GM23338 (cell line): ENCODE data around the gene ERCC5. TPM values are rescaled to one million over a fixed set of nuclear protein-coding genes. Genes with fewer than 3 reads are reported as not detected.

ENCODE experiments used
- ATAC-seq: fragments of 200-7000 bp; cut with Tn5 transposase; 3 replicates; pipeline ENCODE4 v1.9.1; 2020
- DNase-seq: peaks from one replicate; pipeline ENCODE4 v3.0.0-alpha.2; 2015; ENCODE audit warnings: low spot score
- H2AFZ ChIP-seq: fragments of 200-600 bp; sonication (generic); 2 replicates; pipeline ENCODE4 v1.8.0; 2016; ENCODE audit warnings: antibody characterized with exemption, mild to moderate bottlenecking, moderate library complexity
- H3F3A ChIP-seq: fragments of 200-600 bp; sonication (generic); replicated peaks from 2 replicates; pipeline ENCODE4 v1.8.0; 2017; ENCODE audit warnings: antibody characterized with exemption, mixed run types, low read depth
- H3K27ac ChIP-seq: fragments of 200-600 bp; sonication (generic); 2 replicates; pipeline ENCODE4 v1.6.1; 2016; ENCODE audit warnings: low read depth
- H3K27me3 ChIP-seq: fragments of 200-600 bp; sonication (generic); 2 replicates; pipeline ENCODE4 v1.8.0; 2016; ENCODE audit warnings: mild to moderate bottlenecking, mixed run types, moderate library complexity; ENCODE audit not compliant: insufficient read depth
- H3K36me3 ChIP-seq: fragments of 200-600 bp; sonication (generic); 2 replicates; pipeline ENCODE4 v1.8.0; 2016; ENCODE audit warnings: mild to moderate bottlenecking; ENCODE audit not compliant: insufficient read depth
- H3K4me1 ChIP-seq: fragments of 200-600 bp; sonication (generic); 2 replicates; pipeline ENCODE4 v1.8.0; 2016; ENCODE audit warnings: mild to moderate bottlenecking, moderate library complexity; ENCODE audit not compliant: insufficient read depth
- H3K4me2 ChIP-seq: fragments of 200-600 bp; sonication (generic); 2 replicates; pipeline ENCODE4 v1.7.1; 2017; ENCODE audit warnings: mixed run types
- H3K4me3 ChIP-seq: fragments of 200-600 bp; sonication (generic); 2 replicates; pipeline ENCODE4 v1.6.1; 2016; ENCODE audit warnings: mixed run types
- H3K79me2 ChIP-seq: fragments of 200-600 bp; sonication (generic); replicated peaks from 2 replicates; pipeline ENCODE4 v1.8.0; 2017; ENCODE audit warnings: mild to moderate bottlenecking; ENCODE audit not compliant: insufficient read depth
- H3K9me2 ChIP-seq: fragments of 200-600 bp; sonication (generic); 2 replicates; pipeline ENCODE4 v1.8.0; 2017; ENCODE audit not compliant: insufficient read depth
- H4K20me1 ChIP-seq: fragments of 200-600 bp; sonication (generic); replicated peaks from 2 replicates; pipeline ENCODE4 v1.8.0; 2017; ENCODE audit warnings: mild to moderate bottlenecking; ENCODE audit not compliant: insufficient read depth
- H3K27ac Mint-ChIP-seq: 2 replicates; pipeline ENCODE4 v1.8.0; 2020; ENCODE audit warnings: inconsistent platforms, mild to moderate bottlenecking, moderate library complexity, mixed read lengths
- H3K27me3 Mint-ChIP-seq: 3 replicates; pipeline ENCODE4 v1.8.0; 2022; ENCODE audit warnings: low read depth, mild to moderate bottlenecking, moderate library complexity, mixed read lengths, inconsistent platforms; ENCODE audit not compliant: insufficient read depth, poor library complexity
- H3K36me3 Mint-ChIP-seq: 3 replicates; pipeline ENCODE4 v1.8.0; 2021; ENCODE audit warnings: low read depth, mild to moderate bottlenecking, inconsistent platforms, moderate library complexity, mixed read lengths
- H3K4me1 Mint-ChIP-seq: 3 replicates; pipeline ENCODE4 v1.8.0; 2020; ENCODE audit warnings: mild to moderate bottlenecking, inconsistent platforms, mixed read lengths
- H3K4me3 Mint-ChIP-seq: 3 replicates; pipeline ENCODE4 v1.8.0; 2021; ENCODE audit warnings: moderate library complexity, mild to moderate bottlenecking, inconsistent platforms, mixed read lengths
- H3K9me3 Mint-ChIP-seq: 3 replicates; pipeline ENCODE4 v1.8.0; 2020; ENCODE audit warnings: moderate library complexity, mild to moderate bottlenecking, inconsistent platforms, mixed read lengths
- CREB1 ChIP-seq: fragments of 250-450 bp; sonication (Bioruptor Pico); IDR thresholded peaks from 2 replicates; pipeline ENCODE4 v1.5.0; 2020; ENCODE audit warnings: low read depth, mild to moderate bottlenecking, moderate library complexity
- EZH2 ChIP-seq: fragments of 200-600 bp; sonication (generic); IDR thresholded peaks from one replicate; pipeline ENCODE4 v1.8.0; 2017; ENCODE audit warnings: antibody characterized with exemption, mild to moderate bottlenecking, low read depth; ENCODE audit not compliant: unreplicated experiment
- EZH2phosphoT487 ChIP-seq: fragments of 200-600 bp; sonication (generic); IDR thresholded peaks from one replicate; pipeline ENCODE4 v1.8.1; 2018; ENCODE audit warnings: antibody characterized with exemption; ENCODE audit not compliant: unreplicated experiment
- JUNB ChIP-seq: IDR thresholded peaks from one replicate; pipeline ENCODE4 v1.6.1; 2016; ENCODE audit warnings: antibody characterized with exemption; ENCODE audit not compliant: unreplicated experiment
- NANOG ChIP-seq: IDR thresholded peaks from 2 replicates; pipeline ENCODE4 v1.6.1; 2016; ENCODE audit warnings: antibody characterized with exemption, borderline replicate concordance
- POLR2AphosphoS5 ChIP-seq: IDR thresholded peaks from 2 replicates; pipeline ENCODE4 v1.6.1; 2016; ENCODE audit warnings: antibody characterized with exemption, low read depth
- REST ChIP-seq: IDR thresholded peaks from one replicate; pipeline ENCODE4 v1.6.1; 2018; ENCODE audit warnings: antibody characterized with exemption; ENCODE audit not compliant: unreplicated experiment
- STAT1 ChIP-seq: IDR thresholded peaks from one replicate; pipeline ENCODE4 v1.6.1; 2016; ENCODE audit warnings: antibody characterized with exemption; ENCODE audit not compliant: unreplicated experiment
- ZNF114 ChIP-seq: fragments of 250-450 bp; sonication (Bioruptor Pico); IDR thresholded peaks from 2 replicates; pipeline ENCODE4 v1.5.0; 2020; ENCODE audit warnings: mild to moderate bottlenecking, moderate library complexity
- ZNF331 ChIP-seq: fragments of 250-450 bp; sonication (Bioruptor Pico); IDR thresholded peaks from 2 replicates; pipeline ENCODE4 v1.5.0; 2020; ENCODE audit warnings: low read depth, mild to moderate bottlenecking, moderate library complexity
- ZNF462 ChIP-seq: fragments of 250-450 bp; sonication (Bioruptor Pico); IDR thresholded peaks from 2 replicates; pipeline ENCODE4 v1.5.0; 2020; ENCODE audit warnings: mild to moderate bottlenecking, moderate library complexity
- polyA plus RNA-seq: library from polyadenylated mRNA; unstranded; fragments of >200 nt; fragmentation: Nextera tagmentation; extraction: Ambion mirVana; gene quantifications from 2 replicates; pipeline ENCODE4 v1.2.1, GENCODE V29; 2016
- total RNA-seq: library from RNA; depleted of rRNA; stranded (reverse); fragments of >200 nt; shearing (Covaris generic); gene quantifications from 2 replicates; pipeline ENCODE4 v1.2.3, GENCODE V29; 2014
- TF ChIP-seq, protein P1 (sequence below): IDR thresholded peaks from 2 replicates; pipeline ENCODE4 v1.6.1; 2016; ENCODE audit warnings: antibody characterized with exemption
- TF ChIP-seq, protein P2 (sequence below), 2 experiments: fragments of 200-600 bp in 1 of 2; sonication (generic) in 1 of 2; conservative IDR thresholded peaks; 2 replicates each; pipeline versions ENCODE4 v1.5.1 to v1.6.1; 2016 to 2017; ENCODE audit warnings: antibody characterized with exemption in 2 of 2, low read depth in 2 of 2, mild to moderate bottlenecking in 2 of 2, moderate library complexity in 1 of 2

The ERCC5 gene
- total and polyA plus RNA-seq, 2 experiments from 2014 or later, result 25.4 to 26.2 TPM

DNA sequence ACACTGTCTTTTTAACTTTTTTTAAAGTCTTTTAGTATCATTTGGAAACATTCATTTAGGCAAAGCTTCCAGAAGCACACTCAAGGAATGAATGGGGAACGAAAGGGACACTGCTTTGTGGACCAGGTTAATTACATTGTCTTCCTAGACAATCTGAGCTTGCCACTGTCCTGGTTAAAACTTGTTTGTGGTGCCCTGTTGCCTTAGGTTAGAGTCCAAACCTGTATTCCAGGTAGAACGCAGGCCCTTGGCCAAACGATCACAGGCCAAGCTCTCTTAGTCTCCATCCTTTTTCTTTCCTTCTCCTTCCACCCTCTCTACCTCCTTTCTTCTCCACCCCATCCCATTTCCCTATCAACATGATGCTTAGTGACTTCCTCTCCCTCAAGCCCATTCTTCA, 66.8 kb downstream of the ERCC5 start:
- DNase-seq (no peak), ATAC-seq (no peak)
- H3K4me2 ChIP-seq, result no peak overlapping the region
- H3K79me2 ChIP-seq, result no peaks in the 10 kb centered on the region
- no peak overlapping the region for H3K4me3 Mint-ChIP-seq
- H3K9me2 ChIP-seq, result no peaks in the 10 kb centered on the region
- no peaks in the 10 kb centered on the region for H3K36me3 Mint-ChIP-seq
- H2AFZ ChIP-seq, result no peak overlapping the region
- no peak overlapping the region for H3K27ac Mint-ChIP-seq
- H3K27me3 Mint-ChIP-seq, result no peaks in the 10 kb centered on the region
- no peaks in the 10 kb centered on the region for H3F3A ChIP-seq
- 0 out of 3 replicates have a peak, but pooled peaks cover 2% of the 10 kb centered on the region for H3K4me1 Mint-ChIP-seq
- H3K27me3 ChIP-seq, result no peaks in the 10 kb centered on the region
- no peaks in the 10 kb centered on the region for H3K9me3 Mint-ChIP-seq
- no peaks in the 10 kb centered on the region for H3K4me1 ChIP-seq
- TF ChIP-seq ZNF331 (CRISPR knock-in tag) (no peak), EZH2 (no peak), NANOG (no peak), CREB1 (CRISPR knock-in tag) (no peak), EZH2phosphoT487 (no peak), ZNF462 (CRISPR knock-in tag) (no peak), POLR2AphosphoS5 (no peak), ZNF114 (CRISPR knock-in tag) (no peak), STAT1 (no peak), REST (no peak), JUNB (no peak)
- TF ChIP-seq, protein P1, sequence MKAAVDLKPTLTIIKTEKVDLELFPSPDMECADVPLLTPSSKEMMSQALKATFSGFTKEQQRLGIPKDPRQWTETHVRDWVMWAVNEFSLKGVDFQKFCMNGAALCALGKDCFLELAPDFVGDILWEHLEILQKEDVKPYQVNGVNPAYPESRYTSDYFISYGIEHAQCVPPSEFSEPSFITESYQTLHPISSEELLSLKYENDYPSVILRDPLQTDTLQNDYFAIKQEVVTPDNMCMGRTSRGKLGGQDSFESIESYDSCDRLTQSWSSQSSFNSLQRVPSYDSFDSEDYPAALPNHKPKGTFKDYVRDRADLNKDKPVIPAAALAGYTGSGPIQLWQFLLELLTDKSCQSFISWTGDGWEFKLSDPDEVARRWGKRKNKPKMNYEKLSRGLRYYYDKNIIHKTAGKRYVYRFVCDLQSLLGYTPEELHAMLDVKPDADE, result no peak
- TF ChIP-seq, protein P2, sequence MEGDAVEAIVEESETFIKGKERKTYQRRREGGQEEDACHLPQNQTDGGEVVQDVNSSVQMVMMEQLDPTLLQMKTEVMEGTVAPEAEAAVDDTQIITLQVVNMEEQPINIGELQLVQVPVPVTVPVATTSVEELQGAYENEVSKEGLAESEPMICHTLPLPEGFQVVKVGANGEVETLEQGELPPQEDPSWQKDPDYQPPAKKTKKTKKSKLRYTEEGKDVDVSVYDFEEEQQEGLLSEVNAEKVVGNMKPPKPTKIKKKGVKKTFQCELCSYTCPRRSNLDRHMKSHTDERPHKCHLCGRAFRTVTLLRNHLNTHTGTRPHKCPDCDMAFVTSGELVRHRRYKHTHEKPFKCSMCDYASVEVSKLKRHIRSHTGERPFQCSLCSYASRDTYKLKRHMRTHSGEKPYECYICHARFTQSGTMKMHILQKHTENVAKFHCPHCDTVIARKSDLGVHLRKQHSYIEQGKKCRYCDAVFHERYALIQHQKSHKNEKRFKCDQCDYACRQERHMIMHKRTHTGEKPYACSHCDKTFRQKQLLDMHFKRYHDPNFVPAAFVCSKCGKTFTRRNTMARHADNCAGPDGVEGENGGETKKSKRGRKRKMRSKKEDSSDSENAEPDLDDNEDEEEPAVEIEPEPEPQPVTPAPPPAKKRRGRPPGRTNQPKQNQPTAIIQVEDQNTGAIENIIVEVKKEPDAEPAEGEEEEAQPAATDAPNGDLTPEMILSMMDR (conservative IDR thresholded peaks at IDR 0.05; ENCODE audit: low read depth in 2 of 2), result no peak
- H3K36me3 ChIP-seq, result no peaks in the 10 kb centered on the region
- H3K27ac ChIP-seq, result no peak overlapping the region
- H4K20me1 ChIP-seq, result no peaks in the 10 kb centered on the region
- H3K4me3 ChIP-seq, result no peak overlapping the region
